ENCODE measurements around the gene MAOB.

- no peak for TF ChIP-seq EZH2 (IDR thresholded peaks at IDR 0.05; ENCODE audit: borderline replicate concordance, low read length)
- TF ChIP-seq CTCF (IDR thresholded peaks at IDR 0.05; ENCODE audit: low read length), result no peak
Observed at GRCh38 chrX:43847352-43847751, 34.9 kb downstream of the MAOB start.
